Measurements from ENCODE around the gene FHIT.

Gene FHIT

DNA sequence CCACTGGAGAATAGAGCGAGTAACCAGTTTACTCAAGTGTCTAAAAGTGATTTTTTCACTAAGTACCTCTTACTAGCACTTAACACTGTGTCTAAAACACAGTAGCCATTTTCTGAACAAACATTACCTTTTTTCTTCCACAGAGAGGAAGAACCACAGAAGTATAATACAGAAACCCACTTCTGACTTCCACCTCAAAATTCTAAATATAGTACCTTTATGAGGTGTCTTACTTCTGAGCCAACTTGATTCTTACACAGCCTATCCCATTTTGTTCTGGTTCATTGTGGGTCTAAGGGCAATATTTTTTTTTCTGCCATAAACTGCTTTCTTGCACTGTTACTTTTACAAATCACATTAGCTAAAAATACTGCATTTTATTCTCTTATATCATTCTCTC lies 821.0 kb downstream of the FHIT start:
- no peak overlapping the region for H3K4me3 ChIP-seq (ENCODE audit: low read depth, low read length)
- TF ChIP-seq, protein P1, sequence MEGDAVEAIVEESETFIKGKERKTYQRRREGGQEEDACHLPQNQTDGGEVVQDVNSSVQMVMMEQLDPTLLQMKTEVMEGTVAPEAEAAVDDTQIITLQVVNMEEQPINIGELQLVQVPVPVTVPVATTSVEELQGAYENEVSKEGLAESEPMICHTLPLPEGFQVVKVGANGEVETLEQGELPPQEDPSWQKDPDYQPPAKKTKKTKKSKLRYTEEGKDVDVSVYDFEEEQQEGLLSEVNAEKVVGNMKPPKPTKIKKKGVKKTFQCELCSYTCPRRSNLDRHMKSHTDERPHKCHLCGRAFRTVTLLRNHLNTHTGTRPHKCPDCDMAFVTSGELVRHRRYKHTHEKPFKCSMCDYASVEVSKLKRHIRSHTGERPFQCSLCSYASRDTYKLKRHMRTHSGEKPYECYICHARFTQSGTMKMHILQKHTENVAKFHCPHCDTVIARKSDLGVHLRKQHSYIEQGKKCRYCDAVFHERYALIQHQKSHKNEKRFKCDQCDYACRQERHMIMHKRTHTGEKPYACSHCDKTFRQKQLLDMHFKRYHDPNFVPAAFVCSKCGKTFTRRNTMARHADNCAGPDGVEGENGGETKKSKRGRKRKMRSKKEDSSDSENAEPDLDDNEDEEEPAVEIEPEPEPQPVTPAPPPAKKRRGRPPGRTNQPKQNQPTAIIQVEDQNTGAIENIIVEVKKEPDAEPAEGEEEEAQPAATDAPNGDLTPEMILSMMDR (IDR thresholded peaks at IDR 0.05; ENCODE audit: low read depth, low read length, missing control alignments), result no peak
- no peak for DNase-seq (ENCODE audit: low read depth)

DNA sequence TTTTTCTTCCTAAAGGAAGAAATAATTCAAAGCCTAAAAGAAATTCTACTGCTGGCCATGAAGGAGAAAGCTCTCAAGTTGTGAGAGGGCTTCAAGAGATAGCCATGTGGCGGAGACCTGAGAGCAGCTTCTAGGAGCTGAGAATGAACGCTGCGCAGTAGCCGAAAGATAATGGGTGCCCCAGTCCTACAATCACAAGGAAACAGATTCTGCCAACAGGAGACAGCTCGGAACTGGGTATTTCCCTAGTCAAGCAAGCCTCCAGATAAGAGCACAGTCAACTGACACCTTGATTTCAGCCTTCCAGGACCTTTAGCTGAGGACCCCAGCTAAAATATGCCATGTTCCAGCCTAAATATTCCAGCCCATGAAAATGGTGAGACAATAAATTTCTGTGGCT lies 824.1 kb downstream of the FHIT start:
- no peak for DNase-seq (ENCODE audit: low read depth)
- TF ChIP-seq, protein P1 (IDR thresholded peaks at IDR 0.05; ENCODE audit: low read depth, low read length, missing control alignments), result no peak
- H3K4me3 ChIP-seq (ENCODE audit: low read depth, low read length), result no peak overlapping the region

DNA sequence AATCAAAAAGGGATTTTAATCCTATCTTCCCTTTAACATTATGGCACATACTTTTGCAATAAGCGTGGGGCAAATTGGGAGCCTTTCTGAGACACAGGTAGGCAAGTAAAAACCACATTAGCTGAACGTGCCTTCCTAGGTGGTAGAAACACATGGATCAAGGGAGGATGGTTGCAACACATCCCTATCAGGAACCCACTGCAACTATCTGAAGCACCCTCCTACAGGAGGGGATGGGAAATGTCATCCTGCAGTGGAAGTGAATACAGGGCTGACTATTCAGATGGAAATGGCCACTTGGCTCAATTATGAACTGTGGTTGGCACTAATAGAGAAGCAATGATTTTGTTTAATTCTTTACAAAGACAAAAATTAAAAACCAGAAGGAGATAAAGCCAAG lies 826.3 kb downstream of the FHIT start:
- H3K4me3 ChIP-seq (ENCODE audit: low read depth, low read length), result no peak overlapping the region
- DNase-seq (ENCODE audit: low read depth), result no peak
- TF ChIP-seq, protein P1 (IDR thresholded peaks at IDR 0.05; ENCODE audit: low read depth, low read length, missing control alignments), result no peak

DNA sequence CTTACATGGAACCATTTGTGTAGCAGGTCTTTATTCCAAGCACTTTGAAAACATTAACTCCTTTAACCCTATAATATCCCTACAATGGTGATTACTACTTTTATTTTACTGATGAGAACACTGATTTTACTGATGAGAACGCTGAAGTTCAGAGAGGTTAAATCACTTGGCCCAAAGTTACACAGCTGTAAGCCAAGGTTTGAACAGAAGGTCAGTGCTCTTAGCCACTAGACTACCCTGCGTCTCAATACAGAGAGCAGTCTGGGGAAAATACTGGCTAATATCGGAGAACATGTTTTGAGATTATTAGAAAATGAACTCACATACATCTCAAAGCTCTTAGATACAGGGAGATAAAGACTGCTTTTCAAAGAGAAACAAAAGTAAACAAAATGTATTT lies 827.2 kb downstream of the FHIT start:
- H3K4me3 ChIP-seq (ENCODE audit: low read depth, low read length), result no peak overlapping the region
- DNase-seq (ENCODE audit: low read depth), result no peak
- TF ChIP-seq, protein P1 (IDR thresholded peaks at IDR 0.05; ENCODE audit: low read depth, low read length, missing control alignments), result no peak

DNA sequence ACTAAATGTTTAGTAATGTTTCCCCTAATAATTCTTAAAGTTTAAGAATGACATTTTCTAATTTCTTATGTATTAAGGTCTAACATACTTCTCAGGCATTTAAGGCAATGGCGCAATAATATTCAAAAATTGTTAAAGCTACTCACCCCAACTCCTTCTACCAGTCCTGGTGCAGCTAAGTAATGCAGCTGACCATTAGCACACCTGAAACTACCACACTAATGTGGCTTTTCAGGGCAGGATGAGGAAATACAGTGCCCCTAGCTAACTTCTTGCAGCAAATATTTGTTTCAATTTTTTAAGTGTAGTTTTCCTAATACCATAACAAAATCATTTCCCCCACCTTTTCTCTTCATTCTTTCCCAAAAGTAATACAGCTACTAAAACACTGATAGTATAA lies 827.7 kb downstream of the FHIT start:
- TF ChIP-seq, protein P1 (IDR thresholded peaks at IDR 0.05; ENCODE audit: low read depth, low read length, missing control alignments), result no peak
- DNase-seq (ENCODE audit: low read depth), result no peak
- no peak overlapping the region for H3K4me3 ChIP-seq (ENCODE audit: low read depth, low read length)

DNA sequence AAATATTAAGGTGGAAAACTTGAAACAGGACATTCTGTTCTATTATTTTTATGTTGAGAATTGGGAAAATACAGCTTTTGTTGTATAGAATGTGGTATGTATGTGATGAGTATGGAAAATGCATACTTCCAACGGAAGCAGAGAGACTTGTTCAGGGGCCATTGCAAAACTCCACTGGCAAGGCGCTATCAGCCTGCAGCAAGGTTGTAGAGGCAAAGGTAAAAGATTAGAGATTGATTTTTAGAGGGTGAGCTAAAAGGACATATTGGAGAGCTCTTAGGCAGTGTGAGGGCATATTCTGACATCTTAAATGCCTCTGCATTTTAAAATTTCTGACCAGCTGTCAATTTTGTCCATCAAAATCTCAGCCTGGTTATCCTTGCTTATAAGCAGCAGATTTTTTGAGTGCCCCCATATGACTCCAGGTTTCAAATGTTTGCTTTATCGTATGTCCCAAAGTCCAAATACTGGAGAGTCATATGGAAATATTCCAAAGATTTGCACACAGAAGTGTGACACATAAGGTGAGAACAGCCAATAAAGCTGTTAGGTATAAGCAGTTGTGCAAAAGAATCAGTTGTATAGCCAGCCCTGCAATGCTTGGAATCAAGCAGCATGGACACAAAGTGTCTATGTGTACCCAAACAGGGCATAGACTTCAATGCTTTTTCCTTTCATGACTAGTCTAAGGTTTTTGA lies 829.4 kb downstream of the FHIT start:
- no peak overlapping the region for H3K4me3 ChIP-seq (ENCODE audit: low read depth, low read length)
- no peak for DNase-seq (ENCODE audit: low read depth)
- TF ChIP-seq, protein P1 (IDR thresholded peaks at IDR 0.05; ENCODE audit: low read depth, low read length, missing control alignments), result no peak

DNA sequence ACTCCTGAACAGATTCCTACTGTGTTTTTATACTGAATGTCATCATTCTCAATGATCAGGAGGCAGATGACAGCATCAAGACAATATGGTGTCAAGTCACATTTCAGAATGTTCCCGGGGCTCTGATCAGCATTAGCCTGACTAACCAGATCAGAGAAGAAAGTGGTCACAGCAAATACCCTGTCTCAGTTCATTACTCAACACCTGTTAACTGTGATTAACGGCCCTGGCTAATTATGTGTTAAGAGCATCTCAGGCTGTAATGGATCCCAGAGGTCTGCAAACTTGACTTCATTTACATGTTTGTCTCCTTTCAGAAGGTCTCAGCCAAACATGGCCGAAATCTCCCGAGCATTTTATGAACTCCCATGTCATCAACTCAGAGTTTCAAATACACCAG lies 833.7 kb downstream of the FHIT start:
- H3K4me3 ChIP-seq (ENCODE audit: low read depth, low read length), result no peak overlapping the region
- TF ChIP-seq, protein P1 (IDR thresholded peaks at IDR 0.05; ENCODE audit: low read depth, low read length, missing control alignments), result no peak

More for the DNA sequence above, 833.7 kb downstream of the FHIT start:
- DNase-seq (ENCODE audit: low read depth), result no peak
